Loucy (cell line): ENCODE data around the gene RFESD.

ENCODE experiments used
- H2AFZ ChIP-seq: fragments of 200-600 bp; sonication (generic); 2 replicates; pipeline ENCODE4 v1.6.0; 2016; ENCODE audit warnings: antibody characterized with exemption, mild to moderate bottlenecking, low read length, moderate library complexity
- H3F3A ChIP-seq: fragments of 200-600 bp; 2 replicates; pipeline ENCODE4 v1.6.0; 2016; ENCODE audit warnings: antibody characterized with exemption, low read depth, mild to moderate bottlenecking
- H3K27me3 ChIP-seq: fragments of 200-600 bp; sonication (generic); 2 replicates; pipeline ENCODE4 v1.6.1; 2014; ENCODE audit warnings: low read length, mild to moderate bottlenecking; ENCODE audit not compliant: insufficient read depth, poor library complexity, severe bottlenecking
- H3K36me3 ChIP-seq: fragments of 200-600 bp; sonication (generic); 2 replicates; pipeline ENCODE4 v1.6.1; 2016; ENCODE audit warnings: low read length; ENCODE audit not compliant: insufficient read depth
- H3K4me1 ChIP-seq: fragments of 200-600 bp; sonication (generic); 2 replicates; pipeline ENCODE4 v1.5.1; 2014; ENCODE audit warnings: low read length, mild to moderate bottlenecking; ENCODE audit not compliant: insufficient read depth, poor library complexity, severe bottlenecking
- H3K4me2 ChIP-seq: fragments of 200-600 bp; sonication (generic); 2 replicates; pipeline ENCODE4 v1.6.0; 2014; ENCODE audit warnings: antibody characterized with exemption, low read length, low read depth, mild to moderate bottlenecking; ENCODE audit not compliant: poor library complexity, severe bottlenecking
- H3K4me3 ChIP-seq: fragments of 200-600 bp; sonication (generic); 2 replicates; pipeline ENCODE4 v1.5.1; 2014; ENCODE audit warnings: low read length, mild to moderate bottlenecking, mixed read lengths; ENCODE audit not compliant: poor library complexity, severe bottlenecking
- H3K79me2 ChIP-seq: fragments of 200-600 bp; sonication (generic); 2 replicates; pipeline ENCODE4 v1.6.1; 2014; ENCODE audit warnings: low read length; ENCODE audit not compliant: insufficient read depth
- H3K9ac ChIP-seq: fragments of 200-600 bp; sonication (generic); 2 replicates; pipeline ENCODE4 v1.6.0; 2014; ENCODE audit warnings: mild to moderate bottlenecking, low read depth, low read length, moderate library complexity; ENCODE audit not compliant: poor library complexity, severe bottlenecking
- H3K9me2 ChIP-seq: fragments of 200-600 bp; sonication (generic); replicated peaks from 2 replicates; pipeline ENCODE4 v1.6.1; 2016; ENCODE audit warnings: low read depth, low read length, mixed read lengths
- H3K9me3 ChIP-seq: fragments of 200-600 bp; sonication (generic); 2 replicates; pipeline ENCODE4 v1.6.1; 2014; ENCODE audit warnings: mild to moderate bottlenecking, antibody characterized with exemption, low read length, low read depth; ENCODE audit not compliant: insufficient read depth
- H4K20me1 ChIP-seq: fragments of 200-600 bp; sonication (generic); 2 replicates; pipeline ENCODE4 v1.6.0; 2014; ENCODE audit warnings: antibody characterized with exemption, low read length, mild to moderate bottlenecking; ENCODE audit not compliant: insufficient read depth, poor library complexity, severe bottlenecking
- EZH2phosphoT487 ChIP-seq: fragments of 200-600 bp; IDR thresholded peaks from 2 replicates; pipeline ENCODE4 v1.6.1; 2018; ENCODE audit warnings: antibody characterized with exemption, mild to moderate bottlenecking, moderate library complexity, borderline replicate concordance
- TF ChIP-seq, protein P1 (sequence below): fragments of 200-600 bp; sonication (generic); conservative IDR thresholded peaks from 2 replicates; pipeline ENCODE4 v1.5.1; 2014; ENCODE audit warnings: mild to moderate bottlenecking, antibody characterized with exemption, low read length

Gene RFESD

DNA sequence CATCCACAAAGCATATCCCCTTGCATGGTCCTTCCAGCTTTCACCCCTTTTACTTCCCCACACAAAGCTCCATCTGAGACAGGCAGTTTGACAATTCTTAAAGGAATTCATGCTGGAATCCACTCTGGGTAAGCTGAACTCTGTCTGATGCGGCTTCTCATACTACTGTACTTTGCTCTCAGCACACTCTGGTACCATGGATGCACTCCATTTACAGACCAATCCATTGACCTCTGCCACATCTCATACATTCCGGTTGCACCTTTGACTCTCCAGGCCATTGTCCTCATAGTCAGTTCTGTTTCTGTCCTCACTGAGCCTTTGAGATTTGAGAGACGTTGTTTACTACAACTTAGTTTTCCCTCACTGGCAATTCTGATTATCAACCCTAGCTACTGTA, 24.0 kb downstream of the RFESD start:
- H3K36me3 ChIP-seq: no peaks in the 10 kb centered on the region
- H3K27me3 ChIP-seq: no peaks in the 10 kb centered on the region
- no peaks in the 10 kb centered on the region for H3K9me2 ChIP-seq
- H3K79me2 ChIP-seq: no peaks in the 10 kb centered on the region
- H3K4me1 ChIP-seq: peaks cover 18% of the 10 kb centered on the region
- no peak for TF ChIP-seq EZH2phosphoT487
- TF ChIP-seq, protein P1, sequence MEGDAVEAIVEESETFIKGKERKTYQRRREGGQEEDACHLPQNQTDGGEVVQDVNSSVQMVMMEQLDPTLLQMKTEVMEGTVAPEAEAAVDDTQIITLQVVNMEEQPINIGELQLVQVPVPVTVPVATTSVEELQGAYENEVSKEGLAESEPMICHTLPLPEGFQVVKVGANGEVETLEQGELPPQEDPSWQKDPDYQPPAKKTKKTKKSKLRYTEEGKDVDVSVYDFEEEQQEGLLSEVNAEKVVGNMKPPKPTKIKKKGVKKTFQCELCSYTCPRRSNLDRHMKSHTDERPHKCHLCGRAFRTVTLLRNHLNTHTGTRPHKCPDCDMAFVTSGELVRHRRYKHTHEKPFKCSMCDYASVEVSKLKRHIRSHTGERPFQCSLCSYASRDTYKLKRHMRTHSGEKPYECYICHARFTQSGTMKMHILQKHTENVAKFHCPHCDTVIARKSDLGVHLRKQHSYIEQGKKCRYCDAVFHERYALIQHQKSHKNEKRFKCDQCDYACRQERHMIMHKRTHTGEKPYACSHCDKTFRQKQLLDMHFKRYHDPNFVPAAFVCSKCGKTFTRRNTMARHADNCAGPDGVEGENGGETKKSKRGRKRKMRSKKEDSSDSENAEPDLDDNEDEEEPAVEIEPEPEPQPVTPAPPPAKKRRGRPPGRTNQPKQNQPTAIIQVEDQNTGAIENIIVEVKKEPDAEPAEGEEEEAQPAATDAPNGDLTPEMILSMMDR: no peak
- no peaks in the 10 kb centered on the region for H3K9me3 ChIP-seq
- H3K4me2 ChIP-seq: no peak overlapping the region
- no peaks in the 10 kb centered on the region for H3F3A ChIP-seq
- no peaks in the 10 kb centered on the region for H4K20me1 ChIP-seq
- no peak overlapping the region for H2AFZ ChIP-seq
- H3K4me3 ChIP-seq: no peak overlapping the region
- no peak overlapping the region for H3K9ac ChIP-seq

DNA sequence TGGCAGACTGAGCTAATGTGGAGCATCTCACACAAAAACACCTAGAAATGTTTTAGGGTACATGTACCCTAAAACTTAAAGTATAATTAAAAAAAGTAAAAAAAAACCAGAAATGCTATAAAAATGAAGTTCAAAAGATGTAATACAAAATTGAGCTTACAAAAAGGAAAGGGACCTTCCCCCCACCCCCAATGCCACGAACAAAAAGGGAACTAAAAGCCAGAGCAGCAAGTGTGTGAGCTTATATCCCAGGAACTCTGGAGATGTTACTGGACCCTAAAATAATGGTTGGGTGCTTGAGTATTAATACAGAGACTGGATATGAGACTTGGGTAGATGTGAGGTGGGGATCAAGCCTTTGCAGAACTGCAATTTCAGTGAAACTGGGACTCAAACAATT, 25.2 kb downstream of the RFESD start:
- Histone ChIP-seq H2AFZ (no peak overlapping the region), H3K9me3 (no peaks in the 10 kb centered on the region), H4K20me1 (no peaks in the 10 kb centered on the region), H3K9me2 (no peaks in the 10 kb centered on the region), H3K4me3 (no peak overlapping the region), H3K36me3 (no peaks in the 10 kb centered on the region), H3K27me3 (no peaks in the 10 kb centered on the region), H3K79me2 (no peaks in the 10 kb centered on the region), H3K9ac (no peak overlapping the region), H3F3A (no peaks in the 10 kb centered on the region), H3K4me2 (no peak overlapping the region), H3K4me1 (peaks cover 18% of the 10 kb centered on the region)
- no peak for TF ChIP-seq EZH2phosphoT487
- TF ChIP-seq, protein P1: no peak

DNA sequence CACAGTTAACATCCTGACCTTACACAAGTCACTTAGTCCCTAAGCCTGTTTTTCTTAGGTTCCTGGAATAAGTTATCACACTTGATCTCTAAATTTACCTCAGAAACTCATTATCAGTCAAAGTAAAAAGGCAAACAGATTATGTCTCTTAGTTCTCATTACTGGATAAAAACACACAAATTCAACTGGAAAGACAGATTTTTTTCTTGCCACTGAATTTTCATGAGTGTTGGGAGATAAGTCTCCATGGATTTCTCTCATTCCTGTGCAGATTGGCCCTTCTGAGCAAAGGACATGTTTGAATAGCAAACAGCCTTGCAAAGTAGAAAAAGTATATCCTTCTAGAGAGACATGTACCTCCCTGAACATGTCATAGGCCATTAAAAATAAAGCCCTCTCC, 26.1 kb downstream of the RFESD start:
- H3K9me3 ChIP-seq: no peaks in the 10 kb centered on the region
- H3K79me2 ChIP-seq: no peaks in the 10 kb centered on the region
- no peaks in the 10 kb centered on the region for H3K27me3 ChIP-seq
- no peaks in the 10 kb centered on the region for H4K20me1 ChIP-seq
- peaks cover 15% of the 10 kb centered on the region for H3K4me1 ChIP-seq
- H2AFZ ChIP-seq: 0 out of 2 replicates have a peak overlapping the region, but pooled peaks have one; percentile 41
- no peak overlapping the region for H3K4me3 ChIP-seq
- H3K4me2 ChIP-seq: no peak overlapping the region
- H3K9me2 ChIP-seq: no peaks in the 10 kb centered on the region
- no peaks in the 10 kb centered on the region for H3K36me3 ChIP-seq
- no peaks in the 10 kb centered on the region for H3F3A ChIP-seq
- H3K9ac ChIP-seq: no peak overlapping the region
- TF ChIP-seq EZH2phosphoT487: no peak
- TF ChIP-seq, protein P1: no peak
